ENCODE measurements around the gene ETHE1.

The ETHE1 gene

GRCh38 chr19:43486412-43486811 is 40.6 kb downstream of the ETHE1 start:
- DNase-seq, result no peak

- DNase-seq, result no peak
These were observed 41.0 kb downstream of the ETHE1 start for GRCh38 chr19:43485951-43486350.

- no peak for DNase-seq
These were observed 43.7 kb downstream of the ETHE1 start for GRCh38 chr19:43483281-43483680.

DNA sequence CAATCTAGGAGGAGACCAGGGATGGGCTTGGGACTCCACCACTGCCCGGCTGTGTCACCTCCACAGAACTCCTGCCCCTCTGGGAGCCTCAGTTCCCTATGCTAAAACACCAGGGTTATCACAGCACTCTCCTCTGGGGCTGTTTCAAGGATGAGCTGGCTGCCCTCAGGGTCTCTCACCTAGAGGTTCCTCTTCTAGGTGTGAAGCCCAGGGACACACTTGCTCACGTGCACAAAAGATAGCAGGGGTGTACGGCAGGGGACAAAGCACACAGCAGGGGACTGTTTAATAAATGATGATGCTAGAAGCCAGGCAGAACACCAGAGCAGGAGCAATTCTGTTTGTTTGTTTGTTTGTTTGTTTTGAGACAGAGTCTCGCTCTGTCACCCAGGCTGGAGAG is 44.8 kb downstream of the ETHE1 start:
- no peak for DNase-seq

DNA sequence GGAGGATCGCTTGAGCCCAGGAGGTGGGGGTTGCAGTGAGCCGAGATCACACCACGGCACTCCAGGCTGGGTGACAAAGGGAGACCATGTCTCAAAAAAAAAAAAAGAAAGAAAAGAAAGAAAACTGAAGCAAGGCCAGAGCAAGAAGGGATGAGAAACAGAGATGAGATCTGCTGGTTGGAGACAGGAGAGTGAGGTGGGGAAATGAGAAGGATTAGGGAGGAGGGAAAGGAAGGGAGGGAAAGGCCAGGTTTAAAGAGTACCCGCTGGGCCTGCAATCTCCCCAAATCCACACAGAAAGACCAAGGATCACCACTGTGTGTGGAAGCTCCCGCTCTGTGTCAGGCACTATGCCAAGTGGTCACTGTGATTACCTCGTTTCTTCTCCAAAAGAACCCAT is 45.3 kb downstream of the ETHE1 start:
- DNase-seq, result no peak

GRCh38 chr19:43480574-43480973 is 46.4 kb downstream of the ETHE1 start:
- no peak for DNase-seq

DNA sequence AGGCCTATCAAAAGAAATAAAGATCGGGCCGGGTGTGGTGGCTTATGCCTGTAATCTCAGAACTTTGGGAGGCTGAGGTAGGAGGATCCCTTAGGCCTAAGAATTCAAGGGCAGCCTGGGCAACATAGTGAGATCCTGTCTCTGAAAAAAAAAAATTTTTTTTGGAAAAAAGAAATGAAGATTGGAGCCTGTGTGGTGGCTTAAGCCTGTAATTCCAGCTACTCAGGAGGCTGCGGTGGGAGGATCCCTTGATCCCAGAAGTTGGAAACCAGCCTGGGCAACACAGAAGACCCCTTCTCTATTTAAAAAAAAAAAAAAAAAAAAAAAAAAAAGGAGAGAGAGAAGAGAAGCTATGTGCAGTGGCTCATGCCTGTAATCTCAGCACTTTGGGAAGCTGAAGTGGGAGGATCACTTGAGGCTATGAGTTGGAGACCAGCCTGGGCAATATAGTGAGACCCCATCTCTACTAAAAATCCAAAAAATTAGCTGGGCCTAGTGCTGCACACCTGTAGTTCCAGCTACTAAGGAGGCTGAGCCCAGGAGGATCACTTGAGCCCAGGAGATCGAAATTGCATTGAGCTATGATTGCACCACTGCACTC is 46.9 kb downstream of the ETHE1 start:
- no peak for DNase-seq

DNA sequence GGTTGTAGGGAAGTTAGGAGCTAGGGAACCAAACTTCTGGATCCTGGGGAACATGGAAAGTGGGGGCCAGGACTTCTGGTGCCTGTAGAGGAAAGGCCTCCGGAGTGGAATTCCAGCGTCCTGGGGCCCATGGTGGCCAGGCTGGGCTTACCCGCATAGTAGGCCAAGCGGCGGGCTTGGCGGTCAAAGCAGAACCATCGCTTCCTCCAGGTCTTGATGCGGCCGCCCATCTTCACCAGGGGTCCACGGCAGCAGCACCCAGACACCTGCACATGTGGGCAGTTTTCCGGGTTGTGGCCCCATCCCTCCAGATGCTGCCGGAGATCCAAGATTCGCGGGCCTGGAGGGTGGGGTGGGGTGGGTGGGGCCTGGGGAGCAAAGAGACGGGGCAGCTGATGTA is 47.8 kb downstream of the ETHE1 start:
- no peak for DNase-seq

DNA sequence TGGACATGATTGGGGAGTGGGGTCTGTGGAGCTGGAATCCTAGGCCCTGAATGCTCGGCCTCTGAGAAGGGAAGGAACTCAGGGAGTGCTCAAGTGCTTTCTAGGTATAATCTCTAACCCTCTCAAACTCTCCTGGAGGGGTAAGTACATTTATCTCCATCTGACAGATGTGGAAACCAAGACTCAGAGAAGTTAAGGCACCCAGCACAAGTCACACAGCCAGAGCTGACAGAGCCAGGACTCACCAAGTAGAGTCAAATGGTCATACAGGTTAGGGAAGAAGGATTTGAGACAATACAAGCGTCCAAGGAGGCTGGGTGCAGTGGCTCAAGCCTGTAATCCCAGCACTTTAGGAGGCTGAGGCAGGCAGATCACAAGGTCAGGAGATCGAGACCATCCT is 48.7 kb downstream of the ETHE1 start:
- no peak for DNase-seq

- DNase-seq, result no peak
These were observed 50.4 kb downstream of the ETHE1 start for GRCh38 chr19:43476606-43477005.

- no peak for DNase-seq
These were observed 51.9 kb downstream of the ETHE1 start for GRCh38 chr19:43474986-43475705.

DNA sequence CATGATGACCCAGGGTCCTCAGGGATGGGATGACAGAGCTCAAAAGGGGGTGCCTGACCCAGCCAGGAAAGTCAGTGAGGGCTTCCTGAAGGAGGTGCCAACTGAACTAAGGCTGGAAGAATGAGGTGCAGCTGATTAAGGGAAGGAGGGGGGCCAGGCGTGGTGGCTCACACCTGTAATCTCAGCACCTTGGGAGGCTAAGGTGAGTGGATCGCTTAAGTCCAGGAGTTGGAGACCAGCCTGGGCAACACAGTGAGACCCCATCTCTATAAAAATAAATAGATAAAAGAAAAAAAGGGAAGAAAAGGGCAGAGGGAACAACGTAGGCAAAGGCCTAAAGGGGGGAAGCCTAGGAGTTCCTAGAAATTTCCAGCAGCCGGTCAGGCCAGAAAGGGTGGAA is 52.5 kb downstream of the ETHE1 start:
- no peak for DNase-seq

DNA sequence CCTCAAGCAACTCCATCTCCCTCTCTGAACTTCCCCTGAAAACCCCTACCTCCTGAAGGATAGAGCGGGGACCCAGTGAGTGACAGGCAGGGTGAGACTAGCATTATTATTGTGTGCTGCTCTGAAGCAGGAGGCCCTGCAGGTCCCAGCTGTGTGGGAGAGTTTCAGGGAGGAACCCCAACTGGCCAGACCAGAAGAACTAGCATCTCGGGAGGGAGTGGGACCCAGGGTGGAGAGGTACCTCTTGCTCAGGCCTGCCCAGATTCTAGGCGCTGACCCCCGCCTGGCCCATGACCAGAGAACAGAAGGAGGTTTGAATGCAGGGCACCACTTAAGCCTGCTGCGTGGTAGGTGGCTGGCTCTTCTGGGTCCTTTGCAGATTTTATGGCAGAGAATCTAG is 55.9 kb downstream of the ETHE1 start:
- no peak for DNase-seq

GRCh38 chr19:43470288-43470687 is 56.7 kb downstream of the ETHE1 start:
- no peak for DNase-seq

- DNase-seq, result no peak
These were observed 57.9 kb downstream of the ETHE1 start for GRCh38 chr19:43469160-43469480.

- no peak for DNase-seq
These were observed 58.4 kb downstream of the ETHE1 start for GRCh38 chr19:43468354-43469159.

DNA sequence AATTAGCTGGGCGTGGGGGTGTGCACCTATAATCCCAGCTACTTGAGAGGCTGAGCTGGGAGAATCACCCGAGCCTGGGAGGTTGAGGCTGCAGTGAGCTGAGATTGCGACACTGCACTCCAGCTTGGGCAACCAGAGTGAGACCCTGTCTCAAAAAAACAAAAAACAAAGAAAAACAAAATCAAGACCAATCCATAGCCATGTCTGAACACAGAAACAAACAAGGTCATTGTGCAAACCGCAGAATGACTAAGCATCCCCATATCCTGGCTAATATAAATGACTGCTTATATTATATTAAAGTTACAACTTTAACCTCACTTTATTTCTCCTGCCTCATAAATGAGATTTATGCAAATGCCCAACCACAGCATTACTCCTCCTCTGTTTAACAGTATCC is 59.3 kb downstream of the ETHE1 start:
- no peak for DNase-seq

DNA sequence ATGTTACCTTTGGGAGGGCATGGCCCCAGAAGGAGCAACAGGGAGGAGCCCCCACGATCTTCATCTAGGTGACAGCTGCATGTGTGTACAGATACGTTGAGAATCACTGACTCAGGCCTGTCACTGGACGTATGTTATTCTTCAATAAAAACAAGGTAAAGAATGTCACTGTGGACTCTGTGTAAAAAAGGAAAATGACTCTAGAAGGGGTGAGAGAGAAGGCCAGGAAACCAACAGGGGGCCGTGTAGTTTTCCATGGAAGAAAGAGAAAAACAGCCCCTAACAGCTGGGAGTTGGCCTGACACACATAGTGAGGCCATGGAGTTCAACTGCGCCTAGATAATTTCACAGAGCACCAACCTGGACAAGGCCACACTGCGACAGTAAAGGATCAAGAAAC is 59.7 kb downstream of the ETHE1 start:
- no peak for DNase-seq

- no peak for DNase-seq
These were observed 60.2 kb downstream of the ETHE1 start for GRCh38 chr19:43466793-43467192.

- DNase-seq, result no peak
These were observed 61.4 kb downstream of the ETHE1 start, which contains the start of gene LYPD3 for GRCh38 chr19:43465468-43466120. Gene LYPD3, minus strand, starts transcription at chr19:43465608. Its CDS starts 37 bp downstream, at chr19:43465571.

GRCh38 chr19:43464134-43464775 is 62.7 kb downstream of the ETHE1 start:
- no peak for DNase-seq

DNA sequence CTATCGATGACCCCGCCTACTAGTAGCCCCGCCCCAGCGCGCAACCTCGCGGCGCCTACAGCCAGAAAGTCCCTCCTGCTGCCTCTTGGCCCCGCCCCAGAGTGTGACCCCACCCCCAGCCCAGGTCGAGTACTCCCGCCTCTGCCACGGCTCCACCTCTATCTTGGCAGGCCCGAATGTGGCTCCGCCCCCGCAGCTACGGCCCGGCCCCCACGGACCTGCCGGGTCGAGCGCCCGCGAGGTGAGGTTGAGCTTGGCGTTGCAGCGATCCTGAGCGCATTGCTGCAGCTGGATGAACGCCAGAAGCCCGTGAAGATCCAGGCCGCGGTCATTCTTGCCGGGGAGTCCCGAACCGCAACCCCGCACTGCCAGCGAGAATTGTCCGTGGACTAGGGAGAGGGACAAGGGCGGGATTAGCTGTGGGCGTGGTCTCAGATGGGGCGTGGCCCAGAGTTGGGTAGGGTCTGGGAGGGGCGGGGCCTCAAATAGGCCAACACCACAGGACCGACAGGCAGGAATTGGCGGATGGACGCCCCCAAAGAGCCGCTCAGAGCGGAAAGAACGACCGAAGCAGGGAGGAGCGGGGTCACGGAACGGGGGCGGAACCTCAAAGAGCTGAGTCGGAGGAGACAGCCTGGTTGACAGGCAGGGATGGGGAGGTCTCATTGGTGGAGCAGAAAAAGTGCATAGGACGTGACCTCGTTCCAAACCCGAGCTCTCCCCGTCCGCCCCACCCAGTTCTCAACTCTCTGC is 63.4 kb downstream of the ETHE1 start:
- DNase-seq, result no peak
